Mesodermal cell (in vitro differentiated cells): ENCODE data around the gene UBASH3B.

Experiments
- H3K27ac ChIP-seq: 2 replicates; pipeline ENCODE4 v1.7.0; 2013; ENCODE audit warnings: mild to moderate bottlenecking, low read depth, low read length, moderate library complexity; ENCODE audit not compliant: severe bottlenecking
- H3K36me3 ChIP-seq: 2 replicates; pipeline ENCODE4 v1.7.1; 2013; ENCODE audit warnings: mild to moderate bottlenecking, low read length, moderate library complexity; ENCODE audit not compliant: control insufficient read depth, insufficient read depth
- H3K4me1 ChIP-seq: one replicate; pipeline ENCODE4 v1.7.1; 2013; ENCODE audit warnings: mild to moderate bottlenecking, low read length; ENCODE audit not compliant: insufficient read depth, control insufficient read depth, poor library complexity, severe bottlenecking
- H3K4me3 ChIP-seq: 2 replicates; pipeline ENCODE4 v1.7.0; 2013; ENCODE audit warnings: low read length, control low read depth, mild to moderate bottlenecking; ENCODE audit not compliant: insufficient read depth, poor library complexity, severe bottlenecking; ENCODE audit errors: extremely low read depth
- H3K9me3 ChIP-seq: 2 replicates; pipeline ENCODE4 v1.7.1; 2013; ENCODE audit warnings: mild to moderate bottlenecking, low read length, moderate library complexity; ENCODE audit not compliant: control insufficient read depth
- WGBS, 2 experiments: methylation state at CpG; one replicate each; pipeline ENCODE4 v1.1.5; 2013; ENCODE audit warnings: missing lambda C conversion rate in 2 of 2; ENCODE audit not compliant: insufficient coverage in 2 of 2; 5-methylcytosine and 5-hydroxymethylcytosine counted together

The UBASH3B gene

DNA sequence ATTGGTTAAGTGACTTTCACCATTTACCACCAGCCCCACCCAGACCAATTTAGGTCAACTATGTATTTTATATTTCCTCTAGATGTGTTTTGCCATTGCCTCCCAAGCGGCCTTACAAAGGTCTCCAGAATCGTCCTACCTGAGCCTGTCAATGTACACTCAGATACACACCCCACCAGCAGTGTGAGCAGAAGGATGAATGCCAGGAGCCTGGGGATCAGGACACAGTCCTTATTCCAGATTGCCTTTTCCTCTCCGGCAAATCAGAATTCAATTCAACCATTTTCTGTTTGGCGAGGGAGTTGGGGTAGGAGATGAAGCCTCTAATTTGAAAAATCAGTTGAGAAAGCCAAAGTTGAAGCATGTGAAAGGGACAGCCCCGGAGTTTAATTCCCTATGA lies 147.4 kb downstream of the UBASH3B start:
- Histone ChIP-seq H3K27ac (no peak overlapping the region), H3K36me3 (peaks cover 75% of the 10 kb centered on the region), H3K4me3 (no peak overlapping the region), H3K9me3 (no peaks in the 10 kb centered on the region), H3K4me1 (peaks cover 21% of the 10 kb centered on the region)
- WGBS, 2 experiments, result 92 to 100% methylated on average over 2 to 3 of the region's 5 CpGs

DNA sequence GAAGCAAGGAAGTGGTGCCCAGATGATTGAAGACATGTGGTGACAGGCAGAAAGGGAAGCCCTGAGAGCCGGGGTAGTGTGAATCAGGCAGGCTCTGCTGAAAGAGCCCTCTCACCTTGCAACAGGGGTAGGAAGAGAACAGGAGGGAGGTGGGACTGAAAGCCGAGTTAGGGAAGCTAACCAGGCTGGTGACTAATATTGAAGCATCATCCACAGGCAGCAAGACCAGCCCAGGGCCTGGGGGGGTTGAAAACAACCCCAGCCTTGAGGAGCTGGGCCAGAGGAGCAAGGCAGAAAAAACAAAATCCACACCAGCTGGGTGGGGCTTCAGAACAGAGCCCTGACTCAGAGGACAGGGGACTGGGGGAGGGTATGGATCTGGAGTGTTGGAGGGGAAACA lies 147.8 kb downstream of the UBASH3B start:
- WGBS, 2 experiments, result 44 to 71% methylated on average over 1 to 2 of the region's 2 CpGs
- peaks cover 21% of the 10 kb centered on the region for H3K4me1 ChIP-seq
- H3K27ac ChIP-seq, result peak overlapping the region; percentile 0
- H3K9me3 ChIP-seq, result no peaks in the 10 kb centered on the region
- H3K36me3 ChIP-seq, result peaks cover 75% of the 10 kb centered on the region
- no peak overlapping the region for H3K4me3 ChIP-seq

DNA sequence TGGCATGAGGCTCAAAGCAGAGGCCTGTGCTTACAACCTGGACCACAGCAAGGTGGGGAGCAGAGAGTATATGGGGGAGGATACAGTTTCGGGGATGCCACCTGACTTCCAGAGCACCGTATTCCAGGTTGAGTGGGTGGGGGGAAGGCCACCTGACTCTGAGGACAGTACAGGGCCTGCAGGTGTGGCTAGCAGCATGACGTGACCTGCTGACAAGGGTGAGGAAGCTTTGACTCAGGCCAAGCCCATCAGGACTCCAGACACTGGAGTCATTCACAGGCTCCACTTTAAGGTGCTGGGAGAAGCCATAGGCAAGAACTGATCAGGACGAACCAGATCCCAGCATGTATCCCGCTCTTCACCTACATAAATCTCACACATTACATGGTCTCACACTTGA lies 148.2 kb downstream of the UBASH3B start:
- H3K4me3 ChIP-seq, result no peak overlapping the region
- H3K4me1 ChIP-seq, result peaks cover 21% of the 10 kb centered on the region
- H3K27ac ChIP-seq, result peak overlapping the region; percentile 19
- H3K36me3 ChIP-seq, result peaks cover 76% of the 10 kb centered on the region
- no peaks in the 10 kb centered on the region for H3K9me3 ChIP-seq
- WGBS, 2 experiments, result 80 to 100% methylated on average over 3 to 5 of the region's 5 CpGs

GRCh38 chr11:122804161-122804560 lies 148.6 kb downstream of the UBASH3B start:
- H3K27ac ChIP-seq, result peak overlapping the region; percentile 19
- peaks cover 21% of the 10 kb centered on the region for H3K4me1 ChIP-seq
- H3K9me3 ChIP-seq, result no peaks in the 10 kb centered on the region
- 77% methylated on average over 4 of the region's 4 CpGs for WGBS, 2 experiments
- H3K36me3 ChIP-seq, result peaks cover 74% of the 10 kb centered on the region
- H3K4me3 ChIP-seq, result no peak overlapping the region

- Histone ChIP-seq H3K27ac (peak overlapping the region; percentile 7), H3K4me3 (no peak overlapping the region), H3K9me3 (no peaks in the 10 kb centered on the region), H3K36me3 (peaks cover 75% of the 10 kb centered on the region), H3K4me1 (peaks cover 21% of the 10 kb centered on the region)
- 60 to 81% methylated on average over 6 of the region's 6 CpGs for WGBS, 2 experiments
Observed at GRCh38 chr11:122804796-122805195, 149.3 kb downstream of the UBASH3B start.

- Histone ChIP-seq H3K4me3 (no peak overlapping the region), H3K9me3 (no peaks in the 10 kb centered on the region), H3K27ac (peak overlapping the region; percentile 1), H3K36me3 (peaks cover 67% of the 10 kb centered on the region), H3K4me1 (peaks cover 19% of the 10 kb centered on the region)
- WGBS, 2 experiments, result 92 to 93% methylated on average over 2 to 5 of the region's 8 CpGs
Observed at GRCh38 chr11:122807731-122808477, 152.4 kb downstream of the UBASH3B start.

- no peak overlapping the region for H3K4me3 ChIP-seq
- H3K4me1 ChIP-seq, result peaks cover 13% of the 10 kb centered on the region
- peak overlapping the region; percentile 1 for H3K27ac ChIP-seq
- H3K36me3 ChIP-seq, result peaks cover 66% of the 10 kb centered on the region
- 86 to 88% methylated on average over 1 of the region's 2 CpGs for WGBS, 2 experiments
- H3K9me3 ChIP-seq, result no peaks in the 10 kb centered on the region
Observed at GRCh38 chr11:122808478-122808869, 153.0 kb downstream of the UBASH3B start.

DNA sequence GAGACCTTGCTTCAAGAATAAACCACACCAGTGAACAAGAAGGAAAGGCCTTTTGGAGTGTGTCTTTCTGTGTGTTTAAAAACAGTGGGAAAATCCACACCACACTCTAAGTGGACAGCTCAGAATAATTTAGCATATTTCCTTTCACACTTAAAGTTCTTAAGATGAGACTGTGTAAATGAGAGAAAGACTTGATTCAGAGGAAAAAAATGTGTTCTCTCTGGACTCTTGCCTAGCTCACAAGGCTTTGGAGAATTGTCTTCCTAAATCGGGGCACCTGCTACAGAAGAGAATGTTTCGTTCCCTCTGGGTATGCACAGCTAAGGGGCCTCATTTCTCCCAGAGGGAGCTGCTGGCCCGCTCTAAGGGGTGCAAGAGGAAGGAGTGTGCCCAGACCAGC lies 154.3 kb downstream of the UBASH3B start:
- no peak overlapping the region for H3K27ac ChIP-seq

GRCh38 chr11:122811721-122812120 lies 156.2 kb downstream of the UBASH3B start:
- Histone ChIP-seq H3K9me3 (no peaks in the 10 kb centered on the region), H3K4me1 (no peaks in the 10 kb centered on the region), H3K36me3 (peaks cover 44% of the 10 kb centered on the region), H3K27ac (no peak overlapping the region), H3K4me3 (no peak overlapping the region)
- WGBS, 2 experiments, result 100% methylated on average over 1 of the region's 2 CpGs

More for the DNA sequence above, 154.3 kb downstream of the UBASH3B start:
- 90% methylated on average over 3 of the region's 3 CpGs for WGBS, 2 experiments
- Histone ChIP-seq H3K4me3 (no peak overlapping the region), H3K4me1 (peaks cover 1% of the 10 kb centered on the region), H3K9me3 (no peaks in the 10 kb centered on the region), H3K36me3 (peaks cover 57% of the 10 kb centered on the region)

GRCh38 chr11:122812638-122813037 lies 157.1 kb downstream of the UBASH3B start:
- H3K36me3 ChIP-seq, result peaks cover 35% of the 10 kb centered on the region
- no peak overlapping the region for H3K27ac ChIP-seq
- H3K9me3 ChIP-seq, result no peaks in the 10 kb centered on the region
- no peaks in the 10 kb centered on the region for H3K4me1 ChIP-seq
- H3K4me3 ChIP-seq, result no peak overlapping the region
- 56 to 67% methylated on average over 1 to 3 of the region's 4 CpGs for WGBS, 2 experiments

- H3K27ac ChIP-seq, result no peak overlapping the region
- no peak overlapping the region for H3K4me3 ChIP-seq
- no peaks in the 10 kb centered on the region for H3K9me3 ChIP-seq
- H3K4me1 ChIP-seq, result no peaks in the 10 kb centered on the region
- peaks cover 28% of the 10 kb centered on the region for H3K36me3 ChIP-seq
- WGBS, 2 experiments, result 8 to 17% methylated on average over 2 to 3 of the region's 8 CpGs
Observed at GRCh38 chr11:122813176-122813893, 157.8 kb downstream of the UBASH3B start.
